WTC11 (cell line): ENCODE data around the gene STXBP6. TPM values are rescaled to one million over a fixed set of nuclear protein-coding genes. Genes with fewer than 3 reads are reported as not detected.

Experiments
- ATAC-seq: fragments of 200-7000 bp; cut with Tn5 transposase; 2 replicates; pipeline ENCODE4 v1.10.0; 2021; ENCODE audit warnings: mild to moderate bottlenecking, moderate library complexity
- CTCF ChIA-PET: fragments of 300-600 bp; sonication (Branson Sonifier 250); formaldehyde crosslinking; loops from one replicate; lab custom pipeline; 2021; ENCODE audit warnings: antibody characterized with exemption; lab: Charles Lee
- POLR2A ChIA-PET: fragments of 350-600 bp; sonication (Branson Sonifier 250); formaldehyde crosslinking; loops from one replicate; lab custom pipeline; 2021; ENCODE audit warnings: antibody characterized with exemption; lab: Charles Lee
- DNase-seq: peaks from one replicate; pipeline ENCODE4 v3.0.0; 2021; ENCODE audit warnings: low spot score
- H3K27ac Mint-ChIP-seq: 2 replicates; pipeline ENCODE4 v1.8.0; 2021; ENCODE audit warnings: mixed read lengths
- H3K27me3 Mint-ChIP-seq: 2 replicates; pipeline ENCODE4 v1.8.0; 2021; ENCODE audit warnings: low read depth, mild to moderate bottlenecking, moderate library complexity, mixed read lengths
- H3K36me3 Mint-ChIP-seq: 2 replicates; pipeline ENCODE4 v1.8.0; 2021; ENCODE audit warnings: mixed read lengths
- H3K4me1 Mint-ChIP-seq: 2 replicates; pipeline ENCODE4 v1.8.0; 2022; ENCODE audit warnings: mixed read lengths
- H3K4me3 Mint-ChIP-seq: 2 replicates; pipeline ENCODE4 v1.8.0; 2021; ENCODE audit warnings: mild to moderate bottlenecking, moderate library complexity, mixed read lengths
- H3K9me3 Mint-ChIP-seq: 2 replicates; pipeline ENCODE4 v1.8.0; 2021; ENCODE audit warnings: mixed read lengths
- CREM ChIP-seq: sonication (generic); formaldehyde crosslinking; IDR thresholded peaks from 2 replicates; pipeline ENCODE4 v1.8.1; 2022; ENCODE audit warnings: mild to moderate bottlenecking, missing genetic modification reagents, moderate library complexity
- GABPB1 ChIP-seq: sonication (generic); formaldehyde crosslinking; IDR thresholded peaks from 2 replicates; pipeline ENCODE4 v1.8.1; 2023; ENCODE audit warnings: mild to moderate bottlenecking, missing genetic modification reagents
- GRHL2 ChIP-seq: fragments of 250-450 bp; sonication (Bioruptor Pico); IDR thresholded peaks from 2 replicates; pipeline ENCODE4 v1.8.0; 2022; ENCODE audit warnings: mild to moderate bottlenecking, moderate library complexity; ENCODE audit not compliant: insufficient replicate concordance, severe bottlenecking
- GTF2I ChIP-seq: fragments of 250-450 bp; sonication (Bioruptor Pico); conservative IDR thresholded peaks from 2 replicates; pipeline ENCODE4 v1.4.0; 2021; ENCODE audit warnings: mild to moderate bottlenecking
- HMGXB4 ChIP-seq: sonication (generic); formaldehyde crosslinking; IDR thresholded peaks from 2 replicates; pipeline ENCODE4 v1.8.1; 2023; ENCODE audit warnings: mild to moderate bottlenecking, moderate library complexity, missing genetic modification reagents
- JAZF1 ChIP-seq: fragments of 250-450 bp; sonication (Bioruptor Pico); IDR thresholded peaks from 2 replicates; pipeline ENCODE4 v1.9.0; 2021; ENCODE audit warnings: moderate library complexity, mild to moderate bottlenecking, inconsistent platforms
- MLX ChIP-seq: sonication (generic); formaldehyde crosslinking; IDR thresholded peaks from 2 replicates; pipeline ENCODE4 v1.8.1; 2023; ENCODE audit warnings: mild to moderate bottlenecking, missing genetic modification reagents, moderate library complexity
- NR1H2 ChIP-seq: sonication (generic); formaldehyde crosslinking; IDR thresholded peaks from 2 replicates; pipeline ENCODE4 v1.9.0; 2021; ENCODE audit warnings: mild to moderate bottlenecking, moderate library complexity, missing genetic modification reagents
- PREB ChIP-seq: sonication (generic); formaldehyde crosslinking; IDR thresholded peaks from 2 replicates; pipeline ENCODE4 v1.8.1; 2022; ENCODE audit warnings: mild to moderate bottlenecking, missing genetic modification reagents, moderate library complexity, borderline replicate concordance
- PRRX2 ChIP-seq: fragments of 250-450 bp; sonication (Bioruptor Pico); IDR thresholded peaks from 2 replicates; pipeline ENCODE4 v1.8.0; 2021; ENCODE audit warnings: mild to moderate bottlenecking
- RORB ChIP-seq: fragments of 250-450 bp; sonication (Bioruptor Pico); IDR thresholded peaks from 2 replicates; pipeline ENCODE4 v1.9.0; 2021; ENCODE audit warnings: mild to moderate bottlenecking
- SMAD4 ChIP-seq: sonication (generic); formaldehyde crosslinking; IDR thresholded peaks from 2 replicates; pipeline ENCODE4 v1.8.0; 2022; ENCODE audit warnings: mild to moderate bottlenecking, missing genetic modification reagents
- ZBTB21 ChIP-seq: sonication (generic); formaldehyde crosslinking; IDR thresholded peaks from 2 replicates; pipeline ENCODE4 v1.8.1; 2023; ENCODE audit warnings: mild to moderate bottlenecking, missing genetic modification reagents, borderline replicate concordance
- ZMAT4 ChIP-seq: fragments of 250-450 bp; sonication (Bioruptor Pico); IDR thresholded peaks from 2 replicates; pipeline ENCODE4 v1.9.0; 2021; ENCODE audit warnings: mild to moderate bottlenecking
- ZNF317 ChIP-seq: sonication (generic); formaldehyde crosslinking; IDR thresholded peaks from 2 replicates; pipeline ENCODE4 v1.8.1; 2023; ENCODE audit warnings: low read depth, mild to moderate bottlenecking, moderate library complexity, missing genetic modification reagents, borderline replicate concordance
- ZNF416 ChIP-seq: fragments of 250-450 bp; sonication (Bioruptor Pico); IDR thresholded peaks from 2 replicates; pipeline ENCODE4 v1.9.0; 2021; ENCODE audit warnings: mild to moderate bottlenecking, inconsistent platforms
- ZSCAN18 ChIP-seq: fragments of 250-450 bp; sonication (Bioruptor Pico); IDR thresholded peaks from 2 replicates; pipeline ENCODE4 v2.1.2; 2022; ENCODE audit warnings: mild to moderate bottlenecking, moderate library complexity
- total RNA-seq: library from RNA; stranded (reverse); gene quantifications from 3 replicates; pipeline ENCODE4 v1.2.3, GENCODE V29; 2021
- TF ChIP-seq, protein P1 (sequence below): fragments of 250-450 bp; sonication (Bioruptor Pico); IDR thresholded peaks from 2 replicates; pipeline ENCODE4 v1.9.0; 2021; ENCODE audit warnings: mild to moderate bottlenecking, borderline replicate concordance
- TF ChIP-seq, protein P2 (sequence below): sonication (generic); formaldehyde crosslinking; IDR thresholded peaks from 2 replicates; pipeline ENCODE4 v1.8.1; 2022; ENCODE audit warnings: low read depth, mild to moderate bottlenecking, moderate library complexity, missing genetic modification reagents, borderline replicate concordance

Gene STXBP6
- total RNA-seq, 1 experiment from 2014 or later = 4.2 TPM

DNA sequence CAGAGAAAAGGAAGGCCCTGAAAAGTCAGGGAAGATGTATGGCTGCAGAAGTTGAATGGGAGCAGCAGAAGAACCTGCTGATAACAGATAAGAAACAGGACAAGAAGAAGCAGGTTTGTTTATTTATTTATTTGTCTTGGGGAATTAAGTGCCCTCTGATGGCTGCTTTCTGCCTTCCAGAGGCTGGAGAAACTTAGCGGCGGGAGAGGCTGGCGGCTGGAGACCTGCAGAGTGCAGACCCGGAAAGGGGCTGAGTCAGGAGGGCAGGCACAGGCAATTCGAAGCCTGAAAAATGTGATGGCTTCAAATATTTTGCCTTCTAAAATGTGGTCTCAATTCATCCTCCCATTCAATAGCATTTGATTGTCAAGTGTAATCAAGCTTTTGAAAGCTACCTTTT is 247.7 kb downstream of the STXBP6 start:
- no peaks in the 10 kb centered on the region for H3K36me3 Mint-ChIP-seq
- no peak for TF ChIP-seq ZNF416 (CRISPR knock-in tag)
- no peak for TF ChIP-seq JAZF1
- ATAC-seq (no peak), DNase-seq (peak; percentile 24)
- H3K27ac Mint-ChIP-seq = no peak overlapping the region
- H3K4me3 Mint-ChIP-seq = no peak overlapping the region
- no peaks in the 10 kb centered on the region for H3K27me3 Mint-ChIP-seq
- POLR2A ChIA-PET = interaction anchor here (0.6 kb wide), 1 partner anchor 946 kb away, joined by 6 read pairs; no protein-coding TSS in a partner anchor
- peaks cover 6% of the 10 kb centered on the region; the same call in 1 of the 2 replicates for H3K9me3 Mint-ChIP-seq
- CTCF ChIA-PET = interaction anchor here (0.9 kb wide), 1 partner anchor 112 kb away, joined by 3 read pairs; no protein-coding TSS in a partner anchor
- H3K4me1 Mint-ChIP-seq = peaks cover 15% of the 10 kb centered on the region

DNA sequence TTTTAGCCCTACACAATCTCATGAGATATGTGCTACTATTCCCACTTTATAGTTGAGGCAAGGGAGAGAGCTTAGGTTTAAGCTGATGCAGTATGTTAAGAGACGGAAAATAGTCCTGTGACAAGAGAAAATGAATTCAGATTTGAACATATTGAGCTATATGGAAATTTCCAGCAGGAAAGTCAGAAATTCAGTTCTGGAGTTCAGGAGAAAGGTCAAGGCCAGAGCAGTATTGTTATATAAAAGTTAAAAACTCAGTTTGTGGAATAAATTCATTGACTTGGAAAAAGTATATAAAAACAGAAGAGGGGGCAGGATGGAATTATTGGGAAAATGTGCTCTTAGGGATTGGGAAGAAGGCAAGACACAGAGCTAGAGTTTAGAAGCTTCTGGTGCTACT is 248.9 kb downstream of the STXBP6 start:
- POLR2A ChIA-PET = interaction anchor here (0.6 kb wide), 1 partner anchor 445 kb away, joined by 6 read pairs; no protein-coding TSS in a partner anchor
- DNase-seq (no peak), ATAC-seq (no peak)
- H3K27ac Mint-ChIP-seq = no peak overlapping the region
- no peak overlapping the region for H3K4me3 Mint-ChIP-seq
- H3K27me3 Mint-ChIP-seq = no peaks in the 10 kb centered on the region
- no peak for TF ChIP-seq PRRX2 (CRISPR knock-in tag)
- no peak for TF ChIP-seq ZSCAN18 (CRISPR knock-in tag)
- TF ChIP-seq, protein P1, sequence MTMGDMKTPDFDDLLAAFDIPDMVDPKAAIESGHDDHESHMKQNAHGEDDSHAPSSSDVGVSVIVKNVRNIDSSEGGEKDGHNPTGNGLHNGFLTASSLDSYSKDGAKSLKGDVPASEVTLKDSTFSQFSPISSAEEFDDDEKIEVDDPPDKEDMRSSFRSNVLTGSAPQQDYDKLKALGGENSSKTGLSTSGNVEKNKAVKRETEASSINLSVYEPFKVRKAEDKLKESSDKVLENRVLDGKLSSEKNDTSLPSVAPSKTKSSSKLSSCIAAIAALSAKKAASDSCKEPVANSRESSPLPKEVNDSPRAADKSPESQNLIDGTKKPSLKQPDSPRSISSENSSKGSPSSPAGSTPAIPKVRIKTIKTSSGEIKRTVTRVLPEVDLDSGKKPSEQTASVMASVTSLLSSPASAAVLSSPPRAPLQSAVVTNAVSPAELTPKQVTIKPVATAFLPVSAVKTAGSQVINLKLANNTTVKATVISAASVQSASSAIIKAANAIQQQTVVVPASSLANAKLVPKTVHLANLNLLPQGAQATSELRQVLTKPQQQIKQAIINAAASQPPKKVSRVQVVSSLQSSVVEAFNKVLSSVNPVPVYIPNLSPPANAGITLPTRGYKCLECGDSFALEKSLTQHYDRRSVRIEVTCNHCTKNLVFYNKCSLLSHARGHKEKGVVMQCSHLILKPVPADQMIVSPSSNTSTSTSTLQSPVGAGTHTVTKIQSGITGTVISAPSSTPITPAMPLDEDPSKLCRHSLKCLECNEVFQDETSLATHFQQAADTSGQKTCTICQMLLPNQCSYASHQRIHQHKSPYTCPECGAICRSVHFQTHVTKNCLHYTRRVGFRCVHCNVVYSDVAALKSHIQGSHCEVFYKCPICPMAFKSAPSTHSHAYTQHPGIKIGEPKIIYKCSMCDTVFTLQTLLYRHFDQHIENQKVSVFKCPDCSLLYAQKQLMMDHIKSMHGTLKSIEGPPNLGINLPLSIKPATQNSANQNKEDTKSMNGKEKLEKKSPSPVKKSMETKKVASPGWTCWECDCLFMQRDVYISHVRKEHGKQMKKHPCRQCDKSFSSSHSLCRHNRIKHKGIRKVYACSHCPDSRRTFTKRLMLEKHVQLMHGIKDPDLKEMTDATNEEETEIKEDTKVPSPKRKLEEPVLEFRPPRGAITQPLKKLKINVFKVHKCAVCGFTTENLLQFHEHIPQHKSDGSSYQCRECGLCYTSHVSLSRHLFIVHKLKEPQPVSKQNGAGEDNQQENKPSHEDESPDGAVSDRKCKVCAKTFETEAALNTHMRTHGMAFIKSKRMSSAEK (CRISPR knock-in tag) = no peak
- no peak for TF ChIP-seq HMGXB4 (CRISPR knock-in tag)
- TF ChIP-seq SMAD4 (CRISPR knock-in tag) = no peak
- TF ChIP-seq, protein P2, sequence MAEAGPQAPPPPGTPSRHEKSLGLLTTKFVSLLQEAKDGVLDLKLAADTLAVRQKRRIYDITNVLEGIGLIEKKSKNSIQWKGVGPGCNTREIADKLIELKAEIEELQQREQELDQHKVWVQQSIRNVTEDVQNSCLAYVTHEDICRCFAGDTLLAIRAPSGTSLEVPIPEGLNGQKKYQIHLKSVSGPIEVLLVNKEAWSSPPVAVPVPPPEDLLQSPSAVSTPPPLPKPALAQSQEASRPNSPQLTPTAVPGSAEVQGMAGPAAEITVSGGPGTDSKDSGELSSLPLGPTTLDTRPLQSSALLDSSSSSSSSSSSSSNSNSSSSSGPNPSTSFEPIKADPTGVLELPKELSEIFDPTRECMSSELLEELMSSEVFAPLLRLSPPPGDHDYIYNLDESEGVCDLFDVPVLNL (CRISPR knock-in tag) = no peak
- no peak for TF ChIP-seq ZNF317
- TF ChIP-seq NR1H2 = no peak
- no peak for TF ChIP-seq ZMAT4
- no peak for TF ChIP-seq ZBTB21 (CRISPR knock-in tag)
- H3K36me3 Mint-ChIP-seq = no peaks in the 10 kb centered on the region
- H3K4me1 Mint-ChIP-seq = peaks cover 11% of the 10 kb centered on the region
- H3K9me3 Mint-ChIP-seq = peaks cover 7% of the 10 kb centered on the region; the same call in 1 of the 2 replicates
- CTCF ChIA-PET = no interaction called here

GRCh38 chr14:24798911-24799462 is 251.0 kb downstream of the STXBP6 start:
- H3K27ac Mint-ChIP-seq = no peak overlapping the region
- no peaks in the 10 kb centered on the region for H3K27me3 Mint-ChIP-seq
- DNase-seq (no peak), ATAC-seq (peak; percentile 43; the same call in 1 of the 2 replicates)
- TF ChIP-seq GABPB1 (CRISPR knock-in tag) (no peak), RORB (no peak), GTF2I (CRISPR knock-in tag) (no peak), GRHL2 (CRISPR knock-in tag) (no peak), PREB (CRISPR knock-in tag) (no peak), MLX (no peak), CREM (CRISPR knock-in tag) (no peak)
- peaks cover 7% of the 10 kb centered on the region; the same call in 1 of the 2 replicates for H3K9me3 Mint-ChIP-seq
- POLR2A ChIA-PET = no interaction called here
- no peak overlapping the region for H3K4me3 Mint-ChIP-seq
- no peaks in the 10 kb centered on the region for H3K36me3 Mint-ChIP-seq
- CTCF ChIA-PET = interaction anchor here (1.3 to 2.1 kb wide), 2 partner anchors 9 to 334 kb away, joined by 3 to 8 read pairs; no protein-coding TSS in a partner anchor
- H3K4me1 Mint-ChIP-seq = peaks cover 8% of the 10 kb centered on the region
